ENCODE measurements around the gene RENBP.

DNA sequence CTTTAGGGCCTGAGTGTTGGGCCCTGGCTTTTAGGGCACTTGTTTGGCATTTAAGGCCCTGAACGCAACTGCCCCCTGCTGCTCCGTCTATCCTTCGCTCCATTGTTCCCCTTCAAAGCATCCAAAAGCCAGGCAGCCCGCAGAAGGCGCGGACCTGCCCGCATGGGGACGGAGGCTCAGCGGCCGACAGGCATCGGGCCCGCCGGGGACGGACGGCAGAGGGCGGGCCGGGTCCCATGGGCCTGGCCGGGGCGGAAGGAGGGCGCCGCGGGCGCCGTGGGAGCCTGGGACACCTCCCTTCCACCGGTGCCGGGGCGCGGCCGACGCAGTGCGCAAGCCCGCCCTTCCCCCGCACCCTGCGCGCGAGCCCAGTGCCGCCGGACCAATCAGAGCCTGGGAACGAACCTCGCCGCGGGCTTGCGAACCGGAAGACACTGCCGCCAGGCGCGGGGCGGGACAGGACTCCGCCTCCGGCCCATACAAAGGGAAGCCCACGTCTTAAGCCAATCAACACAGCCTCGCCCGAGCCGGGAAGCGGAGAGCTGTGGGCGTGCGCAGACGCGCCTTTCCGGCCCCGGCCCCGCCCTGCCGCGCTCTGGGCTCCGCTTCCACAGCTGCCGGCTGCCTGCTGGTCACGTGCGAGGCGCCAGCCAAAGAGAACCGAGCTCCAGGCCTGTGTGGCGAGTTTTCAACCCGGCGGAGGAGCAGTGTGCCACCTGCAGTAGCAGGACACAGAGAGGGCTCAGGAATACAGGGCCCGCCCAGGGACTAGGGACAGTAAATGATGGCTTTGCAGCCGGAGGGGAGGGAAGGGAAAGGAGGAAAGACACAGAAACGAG, 16.3 kb downstream of the RENBP start:
- TF ChIP-seq POLR2A (IDR thresholded peaks at IDR 0.05), result peak in 3 of 4 donors; percentile 75 to 94 (median 78)
- peak in 3 of 6 experiments; percentile 17 to 34 (median 17) for TF ChIP-seq CTCF (IDR thresholded peaks at IDR 0.05)
